GM12873 (cell line): Measurements from ENCODE around the gene PDE3B.

ENCODE experiments used
- TF ChIP-seq, protein P1 (sequence below): IDR thresholded peaks from 2 replicates; pipeline ENCODE4 v1.5.1; 2012; ENCODE audit warnings: low read depth, mild to moderate bottlenecking, moderate library complexity, low read length, control low read depth; ENCODE audit not compliant: insufficient read depth; ENCODE audit errors: missing control alignments

Gene PDE3B

DNA sequence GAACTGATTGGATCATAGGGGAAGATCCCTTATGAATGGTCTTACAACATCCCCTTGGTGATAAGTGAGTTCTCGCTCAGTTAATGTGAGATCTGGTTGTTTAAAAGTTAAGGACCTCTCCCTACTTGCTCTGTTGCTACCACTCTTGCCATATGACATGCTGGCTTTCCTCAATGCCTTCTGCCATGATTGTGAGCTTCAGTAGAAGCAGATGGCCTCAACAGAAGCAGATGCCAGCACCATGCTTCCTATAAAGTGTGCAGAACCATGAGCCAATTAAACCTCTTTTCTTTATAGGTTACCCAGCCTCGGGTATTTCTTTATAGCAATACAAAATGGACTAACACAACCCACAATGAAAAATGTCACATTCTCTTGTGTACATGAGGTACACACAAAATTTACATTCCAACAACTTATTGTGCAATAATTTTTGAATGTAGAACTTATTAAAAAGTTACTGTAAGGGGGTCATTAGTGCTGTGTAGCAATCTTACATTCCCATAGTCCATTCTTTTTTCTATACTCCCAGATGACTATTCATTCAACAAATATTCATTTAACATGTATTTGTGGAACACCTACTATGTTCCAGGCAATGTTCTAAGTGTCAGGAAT, 238.1 kb downstream of the PDE3B start:
- TF ChIP-seq, protein P1, sequence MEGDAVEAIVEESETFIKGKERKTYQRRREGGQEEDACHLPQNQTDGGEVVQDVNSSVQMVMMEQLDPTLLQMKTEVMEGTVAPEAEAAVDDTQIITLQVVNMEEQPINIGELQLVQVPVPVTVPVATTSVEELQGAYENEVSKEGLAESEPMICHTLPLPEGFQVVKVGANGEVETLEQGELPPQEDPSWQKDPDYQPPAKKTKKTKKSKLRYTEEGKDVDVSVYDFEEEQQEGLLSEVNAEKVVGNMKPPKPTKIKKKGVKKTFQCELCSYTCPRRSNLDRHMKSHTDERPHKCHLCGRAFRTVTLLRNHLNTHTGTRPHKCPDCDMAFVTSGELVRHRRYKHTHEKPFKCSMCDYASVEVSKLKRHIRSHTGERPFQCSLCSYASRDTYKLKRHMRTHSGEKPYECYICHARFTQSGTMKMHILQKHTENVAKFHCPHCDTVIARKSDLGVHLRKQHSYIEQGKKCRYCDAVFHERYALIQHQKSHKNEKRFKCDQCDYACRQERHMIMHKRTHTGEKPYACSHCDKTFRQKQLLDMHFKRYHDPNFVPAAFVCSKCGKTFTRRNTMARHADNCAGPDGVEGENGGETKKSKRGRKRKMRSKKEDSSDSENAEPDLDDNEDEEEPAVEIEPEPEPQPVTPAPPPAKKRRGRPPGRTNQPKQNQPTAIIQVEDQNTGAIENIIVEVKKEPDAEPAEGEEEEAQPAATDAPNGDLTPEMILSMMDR: no peak

DNA sequence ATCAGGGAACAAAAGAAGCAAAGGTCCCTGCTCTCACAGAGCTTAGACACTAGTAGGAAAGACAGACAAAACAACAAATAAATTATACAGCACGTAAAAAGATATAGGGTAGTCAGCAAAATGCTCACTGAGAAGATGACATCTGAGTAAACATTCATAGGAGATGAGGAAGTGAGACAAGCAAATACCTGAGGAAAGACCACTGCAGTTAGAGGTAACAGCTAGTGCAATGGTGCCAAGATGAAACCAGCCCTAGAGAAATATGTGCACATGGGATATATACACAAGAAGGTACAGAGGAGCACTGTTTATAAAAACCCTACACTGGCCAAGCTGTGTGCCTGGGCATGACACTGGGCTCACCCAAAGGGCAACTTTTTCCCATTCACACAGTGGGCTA, 238.6 kb downstream of the PDE3B start:
- TF ChIP-seq, protein P1: no peak

DNA sequence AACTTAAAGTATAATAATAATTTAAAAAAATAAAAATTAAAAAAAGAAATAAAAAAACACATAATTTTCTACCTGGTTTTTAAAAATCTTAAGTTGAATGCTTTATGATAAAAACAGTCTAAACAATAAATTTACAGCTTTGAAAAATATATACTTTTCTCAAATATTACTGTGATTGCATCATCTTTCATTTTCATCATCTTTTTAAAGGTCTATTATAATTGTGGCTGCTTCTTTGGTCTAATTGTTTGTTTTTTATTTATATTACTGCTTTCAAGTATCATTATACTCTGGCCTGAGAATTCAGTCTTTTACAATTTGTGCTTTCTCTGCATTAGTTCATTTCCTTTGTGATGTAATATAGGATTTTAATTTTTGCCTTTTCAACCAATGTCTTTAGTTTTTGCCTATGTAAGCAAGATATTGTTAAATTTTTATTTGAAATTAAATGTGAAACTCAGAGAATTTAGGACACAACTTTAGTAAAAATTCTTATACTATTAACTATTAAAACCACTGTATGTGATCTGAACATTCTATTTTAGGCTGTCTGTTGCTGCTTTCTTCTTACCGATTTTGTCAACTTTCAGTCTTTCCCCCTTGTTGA, 241.2 kb downstream of the PDE3B start:
- TF ChIP-seq, protein P1: no peak

DNA sequence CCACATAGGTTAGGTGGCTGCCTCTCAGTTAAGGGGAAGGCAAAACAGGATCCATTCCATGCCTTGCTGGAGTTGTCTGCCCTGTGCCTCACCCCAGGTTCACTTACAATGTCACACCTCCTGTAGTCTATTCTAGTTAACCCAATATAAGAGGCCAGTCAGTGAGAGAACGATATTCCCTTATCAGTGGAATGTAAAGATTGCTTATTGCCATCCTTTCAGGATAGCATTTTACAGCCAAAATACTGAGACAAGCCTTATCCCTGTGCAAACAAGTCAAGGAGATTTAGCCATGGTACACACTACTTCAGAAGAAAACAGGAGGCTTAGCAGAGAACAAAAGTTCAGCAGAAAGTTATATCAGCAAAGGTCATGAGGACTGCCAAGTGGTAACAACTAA, 242.9 kb downstream of the PDE3B start:
- TF ChIP-seq, protein P1: no peak

DNA sequence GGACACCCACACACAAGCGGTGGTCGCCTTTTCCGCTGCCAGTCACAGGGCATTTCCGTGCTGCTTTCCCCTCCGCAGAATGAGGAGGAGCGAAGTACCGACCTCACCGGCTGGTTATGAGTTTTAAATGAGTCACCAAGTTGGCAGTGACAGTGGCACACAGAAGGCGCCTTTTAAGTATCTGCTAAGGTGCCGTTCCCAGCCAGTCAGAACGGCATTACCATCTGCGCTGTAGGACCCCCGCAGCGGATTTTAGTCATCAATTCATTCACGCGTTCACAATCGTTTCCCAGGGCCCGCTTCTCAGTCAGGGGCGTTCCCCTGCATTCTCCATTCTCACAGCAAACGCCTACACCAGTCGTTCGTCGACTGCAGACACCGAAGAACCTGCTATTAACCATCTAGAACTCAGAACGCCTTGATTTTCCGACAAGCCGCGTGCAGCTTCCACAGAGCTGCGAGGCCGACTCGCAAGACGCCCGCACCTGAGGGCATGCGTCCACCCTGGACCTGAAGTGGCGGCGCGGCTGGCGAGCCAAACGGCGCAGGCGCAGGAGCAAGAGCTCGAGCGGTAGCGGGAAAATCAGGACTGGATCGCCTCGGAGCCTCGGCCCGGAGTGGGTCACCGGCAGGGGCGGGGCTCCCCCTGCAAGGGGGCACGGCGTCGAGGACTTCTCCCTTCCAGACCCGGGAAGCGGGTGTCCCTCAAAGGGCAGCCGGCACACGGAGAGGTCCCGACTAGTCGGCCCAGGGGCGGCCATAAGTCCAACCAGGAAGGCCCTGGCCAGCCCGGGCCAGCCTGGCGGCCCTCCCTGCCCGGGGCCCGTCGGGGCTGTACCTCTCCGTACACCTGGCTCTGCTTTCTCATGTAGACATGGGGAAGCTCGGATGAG, 247.8 kb downstream of the PDE3B start:
- TF ChIP-seq, protein P1: no peak

DNA sequence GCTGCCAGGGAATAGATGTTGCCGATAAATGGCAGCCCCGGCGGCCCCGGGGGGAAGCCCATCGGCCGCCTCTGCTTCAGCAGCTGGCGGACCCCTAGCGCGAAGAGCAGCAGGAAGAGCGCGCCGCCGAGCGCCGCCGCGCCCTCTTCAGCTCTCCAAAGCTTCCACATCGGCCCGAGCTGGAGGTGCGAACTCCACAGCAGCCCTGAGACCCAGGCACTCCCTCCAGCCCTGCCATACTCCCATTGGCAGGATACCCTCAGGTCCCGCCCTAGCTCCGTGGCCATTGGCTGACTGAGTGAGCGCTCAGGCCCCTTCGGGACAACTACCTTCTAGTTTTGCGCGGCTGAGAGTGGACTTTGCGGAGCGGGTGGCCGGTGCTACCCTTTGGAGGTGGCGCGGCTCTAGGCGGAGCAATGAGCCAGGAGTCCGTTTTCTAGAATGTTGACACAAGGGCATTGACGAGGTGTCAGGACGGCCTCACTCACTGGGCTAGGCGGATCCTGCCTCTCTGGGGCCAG, 248.5 kb downstream of the PDE3B start, which contains the start of gene CYP2R1:
TSS of gene CYP2R1 (minus strand) at position 196 of the 521 bp plus-strand sequence. CDS start at position 170, 26 bp downstream.
- TF ChIP-seq, protein P1: no peak

DNA sequence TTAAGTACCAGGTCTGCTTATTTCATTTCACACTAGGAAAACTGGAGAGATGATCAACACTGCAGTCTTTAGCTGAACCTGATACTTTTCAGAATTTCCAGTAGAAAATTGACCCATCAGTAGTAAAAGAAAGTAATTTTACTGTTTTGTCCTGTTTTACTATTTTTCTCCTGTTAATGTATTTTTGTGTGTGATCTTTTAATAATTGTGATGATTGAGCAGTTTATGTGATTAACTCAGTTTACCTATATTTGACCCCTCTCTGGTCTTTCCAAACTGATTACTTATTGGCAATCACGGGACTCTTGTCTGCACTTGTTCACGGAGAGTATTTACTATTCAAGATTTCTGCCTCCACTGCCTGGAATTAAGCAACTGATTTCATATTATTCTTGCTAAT, 249.0 kb downstream of the PDE3B start:
- TF ChIP-seq, protein P1: no peak
